ENCODE results near the gene KCNK4.
"Not testable (repeated sequence)": the region's sequence is repeated elsewhere in the genome, so short reads cannot be mapped to it uniquely, and the experiment has no call there.

The KCNK4 gene

GRCh38 chr11:64313491-64314145, 22.5 kb downstream of the KCNK4 start:
- DNase-seq: no peak

GRCh38 chr11:64314146-64314804, 23.2 kb downstream of the KCNK4 start:
- DNase-seq: no peak

GRCh38 chr11:64314805-64315561, 23.9 kb downstream of the KCNK4 start:
- no peak for DNase-seq

GRCh38 chr11:64315667-64316526, 24.8 kb downstream of the KCNK4 start:
- DNase-seq: not testable (repeated sequence)

GRCh38 chr11:64316672-64317324, 25.7 kb downstream of the KCNK4 start:
- peak; percentile 27 for DNase-seq

GRCh38 chr11:64317325-64317960, 26.3 kb downstream of the KCNK4 start, which contains the start of gene TRMT112:
TRMT112 (minus strand) TSS chr11:64317559; CDS start chr11:64317526, 33 bp downstream.
- peak; percentile 99 for DNase-seq

GRCh38 chr11:64317961-64318765, 27.1 kb downstream of the KCNK4 start, which contains the start of gene PRDX5:
PRDX5 (plus strand) TSS chr11:64318121; CDS start chr11:64318216, 95 bp downstream.
- peak; percentile 97 for DNase-seq

- no peak for DNase-seq
Observed at GRCh38 chr11:64318766-64319761, 28.0 kb downstream of the KCNK4 start.

- DNase-seq: no peak
Observed at GRCh38 chr11:64320556-64320955, 29.5 kb downstream of the KCNK4 start.

- no peak for DNase-seq
Observed at GRCh38 chr11:64321026-64321425, 29.9 kb downstream of the KCNK4 start.

- DNase-seq: no peak
Observed at GRCh38 chr11:64321533-64321932, 30.4 kb downstream of the KCNK4 start.

- no peak for DNase-seq
Observed at GRCh38 chr11:64322925-64323260, 31.8 kb downstream of the KCNK4 start.

GRCh38 chr11:64323373-64323772, 32.3 kb downstream of the KCNK4 start:
- no peak for DNase-seq

- DNase-seq: not testable (repeated sequence)
Observed at GRCh38 chr11:64323984-64324383, 32.9 kb downstream of the KCNK4 start.

- DNase-seq: no peak
Observed at GRCh38 chr11:64324692-64325469, 33.8 kb downstream of the KCNK4 start.

- DNase-seq: no peak
Observed at GRCh38 chr11:64327375-64327774, 36.3 kb downstream of the KCNK4 start.

GRCh38 chr11:64327993-64328392, 36.9 kb downstream of the KCNK4 start:
- DNase-seq: no peak

- no peak for DNase-seq
Observed at GRCh38 chr11:64330888-64331287, 39.8 kb downstream of the KCNK4 start.

All from CD4-positive, alpha-beta T cell treated with Interleukin-4 for 4 hours (primary cell).